Measurements from ENCODE around the gene ULBP3.
"Not testable (repeated sequence)": the region's sequence is repeated elsewhere in the genome, so short reads cannot be mapped to it uniquely, and the experiment has no call there.

ULBP3 gene

GRCh38 chr6:150015281-150016001 lies 53.5 kb downstream of the ULBP3 start:
- DNase-seq: not testable (repeated sequence)

GRCh38 chr6:150014623-150015280 lies 54.2 kb downstream of the ULBP3 start:
- DNase-seq: not testable (repeated sequence)

- DNase-seq: not testable (repeated sequence)
These were observed 54.9 kb downstream of the ULBP3 start for GRCh38 chr6:150013785-150014622.

- not testable (repeated sequence) for DNase-seq
These were observed 55.8 kb downstream of the ULBP3 start for GRCh38 chr6:150012846-150013784.
